SU-DHL-6 (cell line): ENCODE data around the gene FSTL3.
"Not testable (repeated sequence)": the region's sequence is repeated elsewhere in the genome, so short reads cannot be mapped to it uniquely, and the experiment has no call there.

Source experiments
- H2AFZ ChIP-seq: fragments of 200-600 bp; sonication (generic); 2 replicates; pipeline ENCODE4 v1.6.1; 2014; ENCODE audit warnings: low read depth, mild to moderate bottlenecking, moderate library complexity, mixed read lengths, antibody characterized with exemption, low read length; ENCODE audit not compliant: severe bottlenecking
- H3F3A ChIP-seq: fragments of 200-600 bp; shearing (Covaris generic); 2 replicates; pipeline ENCODE4 v1.6.0; 2016; ENCODE audit warnings: antibody characterized with exemption, mild to moderate bottlenecking; ENCODE audit not compliant: insufficient read depth
- H3K27ac ChIP-seq: fragments of 200-600 bp; sonication (generic); 2 replicates; pipeline ENCODE4 v1.5.1; 2016; ENCODE audit warnings: low read depth, mild to moderate bottlenecking, low read length, moderate library complexity, mixed read lengths
- H3K27me3 ChIP-seq: fragments of 200-600 bp; sonication (generic), shearing (Covaris generic); 2 replicates; pipeline ENCODE4 v1.6.0; 2014; ENCODE audit warnings: mild to moderate bottlenecking, low read length
- H3K36me3 ChIP-seq: fragments of 200-600 bp; sonication (generic); 2 replicates; pipeline ENCODE4 v1.6.1; 2014; ENCODE audit warnings: mild to moderate bottlenecking, low read length, mixed read lengths
- H3K4me2 ChIP-seq: fragments of 300-600, 200-600 bp; shearing (Covaris generic), sonication (generic); 2 replicates; pipeline ENCODE4 v1.6.0; 2014; ENCODE audit warnings: low read length, low read depth, mild to moderate bottlenecking; ENCODE audit not compliant: poor library complexity, severe bottlenecking
- H3K4me3 ChIP-seq: fragments of 200-600 bp; sonication (generic); 2 replicates; pipeline ENCODE4 v1.5.1; 2014; ENCODE audit warnings: antibody characterized with exemption, low read length, mild to moderate bottlenecking, mixed read lengths; ENCODE audit not compliant: insufficient read depth, poor library complexity, severe bottlenecking
- H3K79me2 ChIP-seq: fragments of 200-600 bp; sonication (generic); 2 replicates; pipeline ENCODE4 v1.6.1; 2014; ENCODE audit warnings: mild to moderate bottlenecking, low read length, moderate library complexity; ENCODE audit not compliant: insufficient read depth
- H3K9ac ChIP-seq: fragments of 200-600 bp; sonication (generic); 2 replicates; pipeline ENCODE4 v1.7.0; 2014; ENCODE audit warnings: mild to moderate bottlenecking, low read length
- H3K9me2 ChIP-seq: fragments of 200-600 bp; sonication (generic); replicated peaks from 2 replicates; pipeline ENCODE4 v1.6.1; 2014; ENCODE audit warnings: low read length; ENCODE audit not compliant: insufficient read depth
- H3K9me3 ChIP-seq: fragments of 200-600 bp; sonication (generic); 2 replicates; pipeline ENCODE4 v1.6.1; 2014; ENCODE audit warnings: low read length, mixed read lengths; ENCODE audit not compliant: insufficient read depth
- H4K20me1 ChIP-seq: fragments of 200-600 bp; sonication (generic); 2 replicates; pipeline ENCODE4 v1.6.1; 2014; ENCODE audit warnings: low read depth, mild to moderate bottlenecking, antibody characterized with exemption, low read length, moderate library complexity, mixed read lengths
- CTCF ChIP-seq: fragments of 200-600 bp; sonication (generic); IDR thresholded peaks from one replicate; pipeline ENCODE4 v1.5.1; 2017; ENCODE audit warnings: antibody characterized with exemption, mild to moderate bottlenecking, low read length, moderate library complexity; ENCODE audit not compliant: insufficient read depth, poor library complexity, severe bottlenecking
- EZH2phosphoT487 ChIP-seq: fragments of 200-600 bp; sonication (generic), shearing (Covaris generic); conservative IDR thresholded peaks from 2 replicates; pipeline ENCODE4 v1.6.1; 2018; ENCODE audit warnings: mild to moderate bottlenecking, antibody characterized with exemption, low read length, moderate library complexity, mixed read lengths

FSTL3 gene

GRCh38 chr19:676339-677105 lies at the start of gene FSTL3:
FSTL3 (plus strand) TSS chr19:676392; CDS start chr19:676424, 32 bp downstream.
- no peak within 1 kb of the TSS for H3K27ac ChIP-seq

GRCh38 chr19:626566-626965 lies 49.6 kb upstream of the FSTL3 start:
- H3K27me3 ChIP-seq, H3K9me3 ChIP-seq, H3K79me2 ChIP-seq, H3K9me2 ChIP-seq, H4K20me1 ChIP-seq, H3K27ac ChIP-seq, H3K4me3 ChIP-seq, H3K36me3 ChIP-seq, H3K4me2 ChIP-seq, H3K9ac ChIP-seq, H2AFZ ChIP-seq, H3F3A ChIP-seq: not testable (repeated sequence)

More at GRCh38 chr19:676339-677105, at the start of gene FSTL3:
- no peak within 1 kb of the TSS for H2AFZ ChIP-seq
- no peaks in the 10 kb centered on the region for H3K9me2 ChIP-seq
- no peaks in the 10 kb centered on the region for H3K9me3 ChIP-seq
- H3K36me3 ChIP-seq: no peaks in the 10 kb centered on the region
- H4K20me1 ChIP-seq: no peaks in the 10 kb centered on the region
- no peaks in the 10 kb centered on the region for H3K79me2 ChIP-seq
- no peak for TF ChIP-seq EZH2phosphoT487
- no peak for TF ChIP-seq CTCF
- no peaks in the 10 kb centered on the region for H3K27me3 ChIP-seq
- H3K4me2 ChIP-seq: no peak within 1 kb of the TSS
- H3F3A ChIP-seq: 0 out of 2 replicates have a peak, but pooled peaks cover 9% of the 10 kb centered on the region
- no peak within 1 kb of the TSS for H3K9ac ChIP-seq
- H3K4me3 ChIP-seq: no peak within 1 kb of the TSS

- Histone ChIP-seq H2AFZ (no peak overlapping the region), H3K79me2 (peaks cover 17% of the 10 kb centered on the region; the same call in 1 of the 2 replicates), H3K9ac (no peak overlapping the region), H3F3A (no peaks in the 10 kb centered on the region), H3K4me3 (no peak overlapping the region), H3K4me2 (no peak overlapping the region), H3K27ac (no peak overlapping the region), H3K9me3 (no peaks in the 10 kb centered on the region), H3K27me3 (no peaks in the 10 kb centered on the region), H3K9me2 (no peaks in the 10 kb centered on the region), H4K20me1 (no peaks in the 10 kb centered on the region), H3K36me3 (peaks cover 2% of the 10 kb centered on the region; the same call in 1 of the 2 replicates)
- TF ChIP-seq CTCF (peak; percentile 14), EZH2phosphoT487 (no peak)
Measured at GRCh38 chr19:628168-628567, 48.0 kb upstream of the FSTL3 start.

- not testable (repeated sequence) for H3F3A ChIP-seq, H3K4me3 ChIP-seq, H3K27ac ChIP-seq, H2AFZ ChIP-seq, H3K36me3 ChIP-seq, H3K4me2 ChIP-seq, H3K9me3 ChIP-seq, H4K20me1 ChIP-seq, H3K9me2 ChIP-seq, H3K9ac ChIP-seq, H3K27me3 ChIP-seq
- H3K79me2 ChIP-seq: peaks cover 17% of the 10 kb centered on the region; the same call in 1 of the 2 replicates
Measured at GRCh38 chr19:629515-629914, 46.7 kb upstream of the FSTL3 start.
